GM13977 (cell line): ENCODE results near the gene SCGN.

Experiments
- DNase-seq: peaks from one replicate; pipeline ENCODE4 v3.0.0; 2012; ENCODE audit warnings: low spot score
- in situ Hi-C: fragments of 300-500 bp; cut with MboI; formaldehyde crosslinking; loops from one replicate; pipeline ENCODE4 v1.12.0; 2022; ENCODE audit warnings: low sequenced_read_pairs, low pct_unique_long_range_greater_than_20kb, mixed read lengths, inconsistent platforms; ENCODE audit not compliant: unreplicated experiment
- TF ChIP-seq, protein P1 (sequence below): IDR thresholded peaks from 2 replicates; pipeline ENCODE4 v1.5.1; 2012; ENCODE audit warnings: mild to moderate bottlenecking, control low read depth; ENCODE audit not compliant: insufficient read depth; ENCODE audit errors: extremely low read depth, missing control alignments

The SCGN gene

DNA sequence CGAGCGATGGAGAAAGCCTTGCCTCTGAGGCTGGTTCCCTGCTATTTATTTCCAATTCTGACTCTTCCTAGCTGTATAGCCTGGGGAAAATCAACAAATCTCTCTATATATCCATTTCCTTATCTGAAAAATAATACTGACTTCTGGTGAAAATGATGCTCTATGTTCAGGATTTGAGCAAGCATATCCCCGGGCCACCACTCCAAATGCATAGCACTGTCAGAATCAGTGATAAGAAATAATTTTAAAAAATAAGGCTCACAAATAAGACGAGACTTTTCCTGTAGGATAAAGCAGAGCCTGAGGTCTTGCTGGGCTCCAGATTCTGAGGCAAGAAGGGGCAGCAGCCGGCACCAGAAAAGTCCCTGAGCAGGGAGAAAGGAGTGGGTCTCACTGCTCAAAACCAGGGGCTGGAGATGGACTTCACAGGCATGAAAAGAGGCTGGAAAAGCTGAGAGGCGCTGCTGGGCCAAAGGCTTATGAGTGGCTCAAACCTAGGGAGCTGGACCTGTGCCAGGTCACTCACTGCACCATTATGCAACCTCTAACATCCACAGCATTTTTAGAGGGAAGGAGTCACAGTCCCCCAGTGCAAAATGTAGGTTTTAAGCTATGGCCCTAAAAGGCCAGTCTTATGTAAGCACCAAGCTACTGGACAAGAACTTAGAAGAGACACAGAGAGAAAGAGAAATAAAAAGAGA is 54.4 kb downstream of the SCGN start:
- no peak for DNase-seq

DNA sequence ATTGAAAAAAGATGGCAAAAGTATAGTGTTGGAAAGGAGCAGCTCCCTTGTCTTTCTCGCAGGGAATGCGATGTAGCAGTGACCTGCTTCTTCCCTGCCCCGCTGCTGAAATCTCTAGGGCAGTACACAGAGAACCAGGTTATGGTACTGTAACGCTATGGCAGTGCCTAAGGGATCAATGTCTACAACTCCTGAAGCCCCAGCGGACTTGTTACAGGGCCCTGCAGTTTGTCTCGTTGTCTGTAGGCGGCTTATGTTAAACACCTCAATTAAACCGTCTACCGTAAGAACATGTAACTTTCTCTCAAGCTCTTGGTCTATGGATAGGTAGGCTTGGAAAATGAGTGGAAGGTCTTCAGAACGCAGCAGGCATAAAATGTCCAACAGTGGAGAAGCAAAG is 57.7 kb downstream of the SCGN start:
- TF ChIP-seq, protein P1, sequence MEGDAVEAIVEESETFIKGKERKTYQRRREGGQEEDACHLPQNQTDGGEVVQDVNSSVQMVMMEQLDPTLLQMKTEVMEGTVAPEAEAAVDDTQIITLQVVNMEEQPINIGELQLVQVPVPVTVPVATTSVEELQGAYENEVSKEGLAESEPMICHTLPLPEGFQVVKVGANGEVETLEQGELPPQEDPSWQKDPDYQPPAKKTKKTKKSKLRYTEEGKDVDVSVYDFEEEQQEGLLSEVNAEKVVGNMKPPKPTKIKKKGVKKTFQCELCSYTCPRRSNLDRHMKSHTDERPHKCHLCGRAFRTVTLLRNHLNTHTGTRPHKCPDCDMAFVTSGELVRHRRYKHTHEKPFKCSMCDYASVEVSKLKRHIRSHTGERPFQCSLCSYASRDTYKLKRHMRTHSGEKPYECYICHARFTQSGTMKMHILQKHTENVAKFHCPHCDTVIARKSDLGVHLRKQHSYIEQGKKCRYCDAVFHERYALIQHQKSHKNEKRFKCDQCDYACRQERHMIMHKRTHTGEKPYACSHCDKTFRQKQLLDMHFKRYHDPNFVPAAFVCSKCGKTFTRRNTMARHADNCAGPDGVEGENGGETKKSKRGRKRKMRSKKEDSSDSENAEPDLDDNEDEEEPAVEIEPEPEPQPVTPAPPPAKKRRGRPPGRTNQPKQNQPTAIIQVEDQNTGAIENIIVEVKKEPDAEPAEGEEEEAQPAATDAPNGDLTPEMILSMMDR = no peak
- DNase-seq = no peak
- in situ Hi-C loops = no loop called here

More for the DNA sequence above, 54.4 kb downstream of the SCGN start:
- TF ChIP-seq, protein P1 = no peak
- in situ Hi-C loops = no loop called here

DNA sequence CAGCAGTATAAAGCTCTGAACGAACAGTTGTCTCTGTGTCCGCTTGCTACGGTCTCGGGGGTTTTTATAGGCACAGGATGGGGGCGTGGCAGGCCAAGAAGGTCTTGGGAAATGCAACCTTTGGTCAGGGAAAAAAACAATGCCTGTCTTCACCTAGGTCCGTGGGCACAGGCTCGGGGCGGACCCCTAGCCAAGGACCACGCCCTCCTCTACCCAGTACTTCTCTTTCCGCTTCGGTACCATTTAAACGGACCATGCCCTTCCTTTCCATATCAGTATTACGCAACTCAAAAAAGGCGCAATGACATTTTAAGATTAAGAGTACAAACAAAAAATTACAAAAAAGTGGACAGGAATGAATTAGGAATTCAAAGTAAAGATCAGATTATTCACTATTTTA is 58.3 kb downstream of the SCGN start:
- TF ChIP-seq, protein P1 = no peak
- DNase-seq = no peak
- in situ Hi-C loops = no loop called here

DNA sequence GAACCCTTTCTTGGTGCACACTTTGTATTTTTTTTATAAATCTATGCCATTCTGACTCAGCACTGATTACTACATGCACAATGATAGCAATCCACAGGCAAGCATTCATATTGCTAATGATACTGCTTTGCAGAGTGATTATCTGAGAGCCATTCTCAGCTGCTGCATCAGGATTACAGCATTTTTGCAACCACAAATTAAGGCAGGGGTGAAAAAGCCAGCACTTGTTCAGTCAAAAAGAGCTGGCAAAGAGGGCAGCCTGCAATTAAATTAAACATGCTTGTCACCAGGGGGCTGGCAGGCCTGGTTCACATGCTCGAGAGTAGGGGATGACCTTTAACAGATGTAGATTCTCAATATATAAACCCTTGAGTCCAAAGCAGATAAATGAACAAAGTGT is 61.8 kb downstream of the SCGN start:
- TF ChIP-seq, protein P1 = no peak
- no peak for DNase-seq

DNA sequence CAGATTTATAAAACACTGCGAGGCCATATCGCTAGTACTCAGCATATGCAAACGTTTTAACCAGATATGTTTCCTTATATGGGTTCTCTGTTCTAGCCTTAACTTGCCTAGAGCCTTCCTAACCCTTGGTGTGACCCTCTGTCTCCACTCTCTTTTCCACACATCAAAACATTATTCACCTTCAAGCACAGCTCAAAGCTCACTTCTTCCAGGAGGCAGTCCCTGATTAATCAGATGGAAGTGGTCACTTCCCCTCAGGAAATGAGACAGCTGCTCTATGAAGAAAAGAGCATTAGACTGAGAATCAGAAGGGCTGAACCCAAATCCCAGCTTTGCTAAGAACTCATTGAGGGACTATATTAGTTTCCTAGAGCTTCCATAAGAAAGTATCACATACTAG is 62.8 kb downstream of the SCGN start:
- in situ Hi-C loops = no loop called here
- DNase-seq = no peak
- TF ChIP-seq, protein P1 = no peak

More for the DNA sequence above, 61.8 kb downstream of the SCGN start:
- in situ Hi-C loops = no loop called here

DNA sequence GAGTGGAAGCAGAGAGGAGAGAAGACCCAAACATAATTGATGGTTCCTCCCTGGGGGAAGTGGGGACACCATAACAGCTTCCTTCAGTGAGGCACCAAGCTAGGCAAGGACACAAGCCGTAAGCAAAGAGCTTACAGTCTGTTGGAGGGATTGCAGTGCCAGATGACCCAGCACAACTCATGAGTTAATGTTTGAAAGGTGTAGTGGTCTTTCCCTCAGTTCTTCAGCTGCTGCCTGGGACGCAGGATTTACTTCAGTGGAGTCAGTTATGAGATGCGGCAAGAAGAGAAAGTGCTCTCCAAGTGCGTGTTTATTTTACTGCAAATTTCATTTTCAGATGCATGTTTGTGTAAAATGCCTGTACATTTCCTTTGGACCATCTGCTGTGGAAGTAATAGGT is 63.8 kb downstream of the SCGN start:
- in situ Hi-C loops = no loop called here
- no peak for DNase-seq
- TF ChIP-seq, protein P1 = no peak
